H1 (cell line): ENCODE results near the gene ANO2. TPM values are rescaled to one million over a fixed set of nuclear protein-coding genes. Genes with fewer than 3 reads are reported as not detected.

Experiments
- SIRT6 ChIP-seq: IDR thresholded peaks from one replicate; pipeline ENCODE4 v1.7.1; 2012; ENCODE audit warnings: low read length, inconsistent platforms
- polyA plus RNA-seq, 7 experiments: library from polyadenylated mRNA; depleted of rRNA in 3 of 7; stranded (reverse) in 5 of 7; unstranded in 2 of 7; fragments of >200 nt in 5 of 7; fragments of 200-250 nt in 2 of 7; gene quantifications; 1 replicate in 5 of 7; 2 replicates in 1 of 7; 4 replicates in 1 of 7; pipeline versions ENCODE4 v1.2.1 to v1.2.3, GENCODE V29; 2011 to 2013; ENCODE audit warnings: missing spikeins in 2 of 7, mixed read lengths in 2 of 7
- total RNA-seq: library from RNA; stranded (reverse); fragmentation: NEBNext Ultra II Directional; extraction: Animal tissue kit (Norgen Biotek cat#: 25700); gene quantifications from 2 replicates; pipeline ENCODE4 v1.2.1, GENCODE V29; 2021

Gene ANO2
- total and polyA plus RNA-seq, 2 of the 8 experiments (the other 6 are each of a cell fraction or from before 2014, with no cell fraction given) = 1.9 to 5.5 TPM

DNA sequence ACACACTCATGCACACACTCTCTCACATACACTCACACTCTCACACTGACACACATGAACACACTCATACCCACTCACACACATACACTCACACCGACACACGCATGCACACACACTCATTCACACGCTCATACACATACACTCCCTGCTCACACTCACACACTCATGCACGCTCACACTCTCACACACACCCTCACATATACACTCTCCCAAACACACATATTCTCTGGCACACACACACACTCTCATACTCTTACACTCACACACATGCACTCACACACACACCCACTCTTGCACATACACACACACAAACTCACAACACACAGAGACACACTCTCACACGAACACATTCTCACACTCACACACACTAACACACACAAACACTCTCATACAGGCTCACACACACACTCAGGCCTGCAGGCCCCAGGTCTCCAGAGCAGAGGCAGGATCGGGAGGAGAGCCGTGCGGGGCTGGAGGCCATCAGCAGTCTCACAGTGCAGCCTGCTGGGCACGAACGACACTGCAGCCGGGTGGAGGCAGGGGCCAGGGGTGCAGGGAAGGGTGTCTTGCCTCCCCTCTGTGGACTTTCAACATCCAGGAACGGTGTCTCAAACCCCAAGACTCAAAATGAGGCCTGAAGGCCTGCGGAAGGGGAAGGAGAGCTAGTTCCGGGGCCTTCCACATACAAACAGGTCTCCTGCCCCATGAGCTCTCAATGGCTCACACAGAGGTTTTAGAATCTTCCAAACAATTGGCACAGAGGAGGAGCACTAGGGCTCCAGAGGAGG, 148.7 kb downstream of the ANO2 start (continued):
- no peak for TF ChIP-seq SIRT6
